Activated CD8-positive, alpha-beta memory T cell treated with anti-CD3 and anti-CD28 coated beads, Interleukin-2, amount 50 U/mL, for 48 hours (primary cell): ENCODE data around the gene RHPN2.
"Not testable (repeated sequence)": the region's sequence is repeated elsewhere in the genome, so short reads cannot be mapped to it uniquely, and the experiment has no call there.

Experiments used
- DNase-seq: peaks from one replicate; pipeline ENCODE4 v3.0.0-alpha.2; 2020

The RHPN2 gene

DNA sequence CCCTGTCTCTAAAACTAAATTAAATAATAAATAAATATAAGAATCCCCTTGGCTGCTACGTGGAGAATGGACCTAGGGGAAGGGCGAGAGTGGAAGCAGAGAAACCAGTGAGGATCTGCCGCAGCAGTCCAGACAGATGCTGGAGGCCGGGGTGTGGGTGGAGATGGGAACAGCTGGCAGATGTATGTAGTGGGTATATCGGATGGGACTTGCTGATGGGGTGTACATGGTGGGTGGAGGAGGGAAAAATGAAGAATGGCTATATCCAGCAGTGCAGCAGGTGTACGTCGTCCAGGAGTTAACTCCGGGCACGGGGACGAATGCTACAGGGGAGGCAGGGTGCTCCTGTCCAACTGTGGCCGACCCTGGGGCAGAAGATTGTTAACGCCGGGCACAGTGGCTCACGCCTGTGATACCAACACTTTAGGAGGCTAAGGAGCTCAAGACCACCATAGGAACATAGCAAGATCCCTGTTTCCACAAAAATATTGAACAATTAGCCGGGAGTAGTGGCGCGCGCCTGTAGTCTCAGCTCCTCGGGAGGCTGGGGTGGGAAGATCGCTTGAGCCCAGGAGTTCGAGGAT lies 93.6 kb downstream of the RHPN2 start:
- no peak for DNase-seq

DNA sequence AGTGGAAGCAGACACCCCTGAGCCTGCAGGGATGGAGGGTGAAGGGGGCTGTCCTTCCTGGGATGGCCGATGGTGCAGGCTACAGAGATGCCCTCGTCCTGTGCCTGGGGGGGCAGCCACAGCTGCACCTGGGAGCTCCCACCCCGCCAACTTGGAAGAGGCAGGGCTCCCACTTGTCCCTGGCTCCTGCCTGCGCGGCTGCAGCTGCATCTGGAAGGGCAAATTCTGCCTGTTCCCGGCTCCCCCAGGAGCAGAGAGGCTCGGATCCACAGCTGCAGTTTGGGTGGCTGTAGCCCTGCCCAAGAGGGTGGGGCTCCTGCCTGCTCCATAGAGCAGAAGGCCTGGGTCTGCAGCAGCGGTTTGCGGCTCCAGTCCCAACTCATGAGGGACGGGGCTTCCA lies 95.1 kb downstream of the RHPN2 start:
- DNase-seq, result no peak

DNA sequence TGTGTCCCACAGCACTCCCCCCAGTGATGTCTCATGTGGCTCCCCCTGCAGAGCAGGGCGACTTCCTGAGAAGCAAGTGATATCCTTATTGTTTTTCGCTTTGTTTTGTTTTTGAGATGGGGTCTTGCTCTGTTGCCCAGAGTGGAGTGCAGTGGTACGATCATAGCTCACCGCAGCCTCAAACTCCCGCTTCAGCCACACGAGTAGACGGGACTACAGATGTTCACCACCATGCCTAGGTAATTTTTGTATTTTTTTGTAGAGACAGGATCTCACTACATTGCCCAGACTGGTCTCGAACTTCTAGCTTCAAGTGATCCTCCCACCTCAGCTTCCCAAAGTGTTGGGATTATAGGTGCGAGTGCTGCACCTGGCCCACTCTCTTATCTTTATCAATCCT lies 97.9 kb downstream of the RHPN2 start:
- no peak for DNase-seq

- no peak for DNase-seq
These were observed 119.4 kb downstream of the RHPN2 start for GRCh38 chr19:32945260-32945659.

DNA sequence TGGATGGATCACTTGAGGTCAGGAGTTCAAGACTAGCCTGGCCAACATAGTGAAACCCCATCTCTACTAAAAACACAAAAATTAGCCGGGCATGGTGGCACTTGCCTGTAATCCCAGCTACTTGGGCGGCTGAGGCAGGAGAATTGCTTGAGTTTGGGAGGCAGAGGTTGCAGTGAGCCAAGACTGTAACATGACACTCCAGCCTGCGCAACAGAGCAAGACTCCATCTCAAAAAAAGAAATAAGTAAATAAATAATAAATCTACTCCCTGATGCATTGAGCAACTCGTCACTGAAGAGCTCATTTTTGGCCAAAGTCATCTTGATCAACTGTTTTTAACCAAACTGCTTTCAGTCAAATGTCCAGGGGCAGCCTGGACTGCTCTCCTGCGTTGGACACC lies 123.4 kb downstream of the RHPN2 start:
- not testable (repeated sequence) for DNase-seq

- no peak for DNase-seq
These were observed 128.6 kb downstream of the RHPN2 start for GRCh38 chr19:32936065-32936464.

- no peak for DNase-seq
These were observed 129.1 kb downstream of the RHPN2 start for GRCh38 chr19:32935629-32936028.

GRCh38 chr19:32933571-32933970 lies 131.1 kb downstream of the RHPN2 start:
- DNase-seq, result no peak

DNA sequence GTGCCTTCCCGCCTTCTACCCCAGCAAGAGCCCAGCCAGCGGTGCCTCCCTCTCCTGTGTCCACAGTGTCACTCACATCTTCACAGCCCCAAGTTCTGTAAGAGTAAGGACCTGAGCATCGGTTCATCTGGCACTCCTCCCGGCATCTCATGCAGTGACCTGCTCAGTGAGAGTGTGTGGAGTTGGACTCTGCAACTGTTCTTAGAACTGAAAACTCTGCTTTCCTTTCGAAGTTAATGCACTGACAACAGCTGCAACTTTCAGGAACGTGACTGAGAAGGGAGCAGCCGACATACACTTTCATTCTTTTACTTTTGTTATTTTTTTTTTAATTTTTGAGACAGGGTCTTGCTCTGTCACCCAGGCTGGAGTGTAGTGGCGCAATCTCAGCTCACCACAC lies 134.1 kb downstream of the RHPN2 start:
- no peak for DNase-seq

- no peak for DNase-seq
These were observed 135.9 kb downstream of the RHPN2 start for GRCh38 chr19:32928806-32929205.
